Liver (tissue), 9 donors: Measurements from ENCODE around the gene SKAP1. TPM values are rescaled to one million over a fixed set of nuclear protein-coding genes. Genes with fewer than 3 reads are reported as not detected.

Experiments
- DNase-seq: peaks from one replicate; pipeline ENCODE4 v3.0.0-alpha.2; 2017; ENCODE audit warnings: low spot score
- H3K27ac ChIP-seq, 2 donors: one replicate each; pipeline ENCODE4 v1.7.0; 2013; ENCODE audit warnings: inconsistent platforms in 2 of 2, low read length in 2 of 2, control low read depth in 1 of 2, low read depth in 1 of 2, mild to moderate bottlenecking in 1 of 2
- H3K27me3 ChIP-seq, 4 donors: one replicate each; pipeline versions ENCODE4 v1.6.1 to v1.7.0; 2013; ENCODE audit warnings: low read length in 3 of 4, inconsistent platforms in 1 of 4, mild to moderate bottlenecking in 1 of 4, moderate library complexity in 1 of 4; ENCODE audit not compliant: control insufficient read depth in 4 of 4, insufficient read depth in 4 of 4
- H3K36me3 ChIP-seq, 4 donors: one replicate each; pipeline versions ENCODE4 v1.6.1 to v1.7.0; 2013; ENCODE audit warnings: low read length in 3 of 4, mild to moderate bottlenecking in 3 of 4, low read depth in 1 of 4, moderate library complexity in 1 of 4; ENCODE audit not compliant: control insufficient read depth in 4 of 4, insufficient read depth in 3 of 4
- H3K4me1 ChIP-seq, 4 donors: one replicate each; pipeline versions ENCODE4 v1.6.1 to v1.7.0; 2013; ENCODE audit warnings: low read length in 3 of 4, mild to moderate bottlenecking in 3 of 4, moderate library complexity in 1 of 4; ENCODE audit not compliant: control insufficient read depth in 4 of 4, insufficient read depth in 4 of 4
- H3K4me3 ChIP-seq, 3 donors: one replicate each; pipeline versions ENCODE4 v1.6.1 to v1.7.0; 2013; ENCODE audit warnings: low read length in 3 of 3, control low read depth in 1 of 3, low read depth in 1 of 3, mild to moderate bottlenecking in 1 of 3
- H3K9ac ChIP-seq, 2 donors: one replicate each; pipeline ENCODE4 v1.7.0; 2013; ENCODE audit warnings: low read length in 2 of 2, mild to moderate bottlenecking in 2 of 2, moderate library complexity in 2 of 2, control low read depth in 1 of 2, low read depth in 1 of 2
- H3K9me3 ChIP-seq, 4 donors: one replicate each; pipeline versions ENCODE4 v1.6.1 to v1.7.0; 2013; ENCODE audit warnings: low read length in 3 of 4; ENCODE audit not compliant: control insufficient read depth in 4 of 4
- FOXA1 ChIP-seq: IDR thresholded peaks from 2 replicates; pipeline ENCODE4 v1.6.1; 2016; ENCODE audit warnings: antibody characterized with exemption
- FOXA2 ChIP-seq: IDR thresholded peaks from 2 replicates; pipeline ENCODE4 v1.6.1; 2016; ENCODE audit warnings: antibody characterized with exemption
- GABPA ChIP-seq, 2 donors: IDR thresholded peaks in 1 of 2; conservative IDR thresholded peaks in 1 of 2; 2 replicates each; pipeline ENCODE4 v1.6.1; 2016; ENCODE audit warnings: antibody characterized with exemption in 2 of 2, mild to moderate bottlenecking in 1 of 2, moderate library complexity in 1 of 2
- HNF4A ChIP-seq, 2 donors: conservative IDR thresholded peaks; 2 replicates each; pipeline ENCODE4 v1.6.1; 2016; ENCODE audit warnings: antibody characterized with exemption in 2 of 2, mild to moderate bottlenecking in 2 of 2
- HNF4G ChIP-seq: IDR thresholded peaks from 2 replicates; pipeline ENCODE4 v1.6.1; 2016; ENCODE audit warnings: antibody characterized with exemption
- JUND ChIP-seq, 2 donors: IDR thresholded peaks; 2 replicates each; pipeline ENCODE4 v1.6.1; 2016; ENCODE audit warnings: antibody characterized with exemption in 2 of 2
- NR2F2 ChIP-seq: IDR thresholded peaks from 2 replicates; pipeline ENCODE4 v1.6.1; 2016; ENCODE audit warnings: antibody characterized with exemption
- RXRA ChIP-seq, 2 donors: IDR thresholded peaks; 2 replicates each; pipeline ENCODE4 v1.6.1; 2017 to 2018; ENCODE audit warnings: antibody characterized with exemption in 2 of 2, mild to moderate bottlenecking in 1 of 2
- TAF1 ChIP-seq: conservative IDR thresholded peaks from 2 replicates; pipeline ENCODE4 v1.6.1; 2016; ENCODE audit warnings: antibody characterized with exemption, mild to moderate bottlenecking
- YY1 ChIP-seq: IDR thresholded peaks from 2 replicates; pipeline ENCODE4 v1.6.1; 2016; ENCODE audit warnings: antibody characterized with exemption, mild to moderate bottlenecking
- WGBS: extraction: QIAGEN DNeasy Blood & Tissue Kit; methylation state at CpG from one replicate; pipeline ENCODE4 v1.1.7; 2013; 5-methylcytosine and 5-hydroxymethylcytosine counted together
- polyA plus RNA-seq, 2 donors: library from polyadenylated mRNA; stranded (reverse) in 1 of 2; unstranded in 1 of 2; fragments of 200-250 nt in 1 of 2; fragments of >200 nt in 1 of 2; fragmentation: Nextera tagmentation in 1 of 2; extraction: Ambion mirVana in 1 of 2; gene quantifications; one replicate each; pipeline versions ENCODE4 v1.2.1 to v1.2.3, GENCODE V29; 2013 to 2015
- total RNA-seq, 2 donors: library from RNA; depleted of rRNA; stranded (reverse); fragments of >200 nt; gene quantifications; one replicate each; pipeline ENCODE4 v1.2.3, GENCODE V29; 2014
- TF ChIP-seq, protein P1 (sequence below): IDR thresholded peaks from 2 replicates; pipeline ENCODE4 v1.6.1; 2016; ENCODE audit warnings: antibody characterized with exemption
- TF ChIP-seq, protein P2 (sequence below): fragments of 150-350 bp; IDR thresholded peaks from 2 replicates; pipeline ENCODE4 v1.5.1; 2017; ENCODE audit warnings: improper control_type of control experiment, low read depth, low read length; ENCODE audit not compliant: missing input control
- TF ChIP-seq, protein P3 (sequence below): IDR thresholded peaks from 2 replicates; pipeline ENCODE4 v1.6.1; 2016; ENCODE audit warnings: antibody characterized with exemption
- TF ChIP-seq, protein P4 (sequence below): IDR thresholded peaks from 2 replicates; pipeline ENCODE4 v1.6.1; 2016; ENCODE audit warnings: antibody characterized with exemption
- donor health status: healthy.
- donor health status: healthy.
- donor health status: healthy.
- donor health status: healthy.
- donor health status: healthy.

Gene SKAP1
- total and polyA plus RNA-seq, 4 donors, result 2.5 to 20.8 (median 11.3) TPM

DNA sequence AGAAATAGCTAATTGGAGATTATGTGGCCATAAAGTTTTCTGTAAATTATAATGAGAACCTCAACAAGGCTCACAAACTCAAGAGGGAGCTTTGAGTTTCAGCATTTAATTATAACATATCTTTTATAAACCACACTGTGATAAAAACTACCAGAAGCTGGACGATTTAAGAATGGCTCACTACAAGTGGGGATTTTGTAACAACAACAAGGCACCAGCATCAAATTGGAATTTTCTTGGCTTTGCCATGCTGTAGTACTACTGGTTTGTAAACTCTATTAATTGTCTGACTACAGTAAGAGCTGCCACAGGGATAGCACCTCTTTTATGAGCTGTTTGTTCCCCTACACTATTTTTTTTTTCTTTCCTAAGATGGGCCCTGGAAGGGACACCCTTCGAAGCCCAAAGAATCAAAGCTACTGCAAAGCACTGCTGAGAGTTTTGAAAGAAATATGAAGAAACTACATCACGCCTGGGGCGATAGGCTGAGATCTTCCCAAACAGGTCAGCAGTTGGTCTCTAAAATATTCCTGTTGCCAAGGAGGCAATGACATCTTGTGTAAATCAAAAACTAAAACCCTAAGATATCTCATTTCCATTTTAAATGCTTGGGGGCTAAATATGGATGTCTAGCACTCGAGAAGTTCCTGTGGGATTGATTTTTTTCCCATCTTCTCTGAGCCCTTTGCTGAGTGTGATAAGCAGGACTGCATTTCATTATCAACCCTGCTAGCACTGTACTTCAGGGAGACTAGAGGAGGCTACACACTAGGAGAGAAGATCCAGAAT, 40.9 kb downstream of the SKAP1 start:
- no peak for TF ChIP-seq JUND (IDR thresholded peaks at IDR 0.05)
- H3K36me3 ChIP-seq, result no peaks in the 10 kb centered on the region
- no peak overlapping the region for H3K27ac ChIP-seq
- no peaks in the 10 kb centered on the region for H3K9me3 ChIP-seq
- H3K27me3 ChIP-seq, result peaks cover 0 to 5% (median 2%) of the 10 kb centered on the region in 4 donors
- no peak for DNase-seq
- H3K4me3 ChIP-seq, result no peak overlapping the region
- no peaks in the 10 kb centered on the region for H3K4me1 ChIP-seq
- WGBS, result 80% methylated on average over 5 of the region's 5 CpGs
- H3K9ac ChIP-seq, result no peak overlapping the region

DNA sequence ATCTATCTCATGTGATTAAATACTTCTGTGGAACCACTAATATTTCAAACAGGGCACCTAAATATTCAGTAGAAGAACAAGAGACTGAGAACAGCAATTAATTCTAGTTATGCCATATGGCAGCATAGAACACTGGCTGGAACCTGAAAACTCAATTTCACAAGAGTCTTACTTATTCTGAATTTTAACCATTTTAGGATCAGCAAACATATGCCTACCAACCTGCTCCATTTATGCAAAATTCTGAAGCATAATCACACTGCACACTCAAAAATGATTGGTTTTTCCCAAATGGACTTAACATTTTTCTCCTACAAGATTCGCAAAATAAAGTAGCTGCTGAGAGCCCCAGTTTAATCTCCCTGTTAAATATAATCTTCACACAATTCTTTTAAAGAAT, 43.2 kb downstream of the SKAP1 start:
- WGBS, result 87% methylated on average over 1 of the region's 1 CpG

GRCh38 chr17:48385319-48385718, 44.7 kb downstream of the SKAP1 start:
- H3K27me3 ChIP-seq, result peaks cover 0 to 7% (median 2%) of the 10 kb centered on the region in 4 donors
- WGBS, result 59% methylated on average over 1 of the region's 1 CpG
- TF ChIP-seq TAF1 (no peak), NR2F2 (no peak), RXRA (IDR thresholded peaks at IDR 0.05) (no peak), FOXA1 (no peak), JUND (IDR thresholded peaks at IDR 0.05) (no peak), YY1 (no peak), GABPA (IDR thresholded peaks at IDR 0.05 in 1 of 2, conservative IDR thresholded peaks at IDR 0.05 in 1 of 2) (no peak), HNF4G (no peak)
- TF ChIP-seq, protein P1, sequence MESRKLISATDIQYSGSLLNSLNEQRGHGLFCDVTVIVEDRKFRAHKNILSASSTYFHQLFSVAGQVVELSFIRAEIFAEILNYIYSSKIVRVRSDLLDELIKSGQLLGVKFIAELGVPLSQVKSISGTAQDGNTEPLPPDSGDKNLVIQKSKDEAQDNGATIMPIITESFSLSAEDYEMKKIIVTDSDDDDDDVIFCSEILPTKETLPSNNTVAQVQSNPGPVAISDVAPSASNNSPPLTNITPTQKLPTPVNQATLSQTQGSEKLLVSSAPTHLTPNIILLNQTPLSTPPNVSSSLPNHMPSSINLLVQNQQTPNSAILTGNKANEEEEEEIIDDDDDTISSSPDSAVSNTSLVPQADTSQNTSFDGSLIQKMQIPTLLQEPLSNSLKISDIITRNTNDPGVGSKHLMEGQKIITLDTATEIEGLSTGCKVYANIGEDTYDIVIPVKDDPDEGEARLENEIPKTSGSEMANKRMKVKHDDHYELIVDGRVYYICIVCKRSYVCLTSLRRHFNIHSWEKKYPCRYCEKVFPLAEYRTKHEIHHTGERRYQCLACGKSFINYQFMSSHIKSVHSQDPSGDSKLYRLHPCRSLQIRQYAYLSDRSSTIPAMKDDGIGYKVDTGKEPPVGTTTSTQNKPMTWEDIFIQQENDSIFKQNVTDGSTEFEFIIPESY, result no peak
- TF ChIP-seq, protein P2, sequence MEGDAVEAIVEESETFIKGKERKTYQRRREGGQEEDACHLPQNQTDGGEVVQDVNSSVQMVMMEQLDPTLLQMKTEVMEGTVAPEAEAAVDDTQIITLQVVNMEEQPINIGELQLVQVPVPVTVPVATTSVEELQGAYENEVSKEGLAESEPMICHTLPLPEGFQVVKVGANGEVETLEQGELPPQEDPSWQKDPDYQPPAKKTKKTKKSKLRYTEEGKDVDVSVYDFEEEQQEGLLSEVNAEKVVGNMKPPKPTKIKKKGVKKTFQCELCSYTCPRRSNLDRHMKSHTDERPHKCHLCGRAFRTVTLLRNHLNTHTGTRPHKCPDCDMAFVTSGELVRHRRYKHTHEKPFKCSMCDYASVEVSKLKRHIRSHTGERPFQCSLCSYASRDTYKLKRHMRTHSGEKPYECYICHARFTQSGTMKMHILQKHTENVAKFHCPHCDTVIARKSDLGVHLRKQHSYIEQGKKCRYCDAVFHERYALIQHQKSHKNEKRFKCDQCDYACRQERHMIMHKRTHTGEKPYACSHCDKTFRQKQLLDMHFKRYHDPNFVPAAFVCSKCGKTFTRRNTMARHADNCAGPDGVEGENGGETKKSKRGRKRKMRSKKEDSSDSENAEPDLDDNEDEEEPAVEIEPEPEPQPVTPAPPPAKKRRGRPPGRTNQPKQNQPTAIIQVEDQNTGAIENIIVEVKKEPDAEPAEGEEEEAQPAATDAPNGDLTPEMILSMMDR, result no peak

More for the DNA sequence above, 43.2 kb downstream of the SKAP1 start:
- no peaks in the 10 kb centered on the region for H3K4me1 ChIP-seq
- H3K36me3 ChIP-seq, result no peaks in the 10 kb centered on the region
- H3K9ac ChIP-seq, result no peak overlapping the region
- peaks cover 0 to 7% (median 2%) of the 10 kb centered on the region in 4 donors for H3K27me3 ChIP-seq
- H3K27ac ChIP-seq, result no peak overlapping the region
- DNase-seq, result no peak
- H3K9me3 ChIP-seq, result no peaks in the 10 kb centered on the region
- TF ChIP-seq FOXA2, result no peak
- TF ChIP-seq, protein P2, result no peak
- TF ChIP-seq HNF4A (conservative IDR thresholded peaks at IDR 0.05), result no peak
- TF ChIP-seq GABPA (IDR thresholded peaks at IDR 0.05 in 1 of 2, conservative IDR thresholded peaks at IDR 0.05 in 1 of 2), result no peak
- TF ChIP-seq JUND (IDR thresholded peaks at IDR 0.05), result no peak
- TF ChIP-seq HNF4G, result no peak
- no peak for TF ChIP-seq YY1
- TF ChIP-seq, protein P1, result no peak
- TF ChIP-seq, protein P3, sequence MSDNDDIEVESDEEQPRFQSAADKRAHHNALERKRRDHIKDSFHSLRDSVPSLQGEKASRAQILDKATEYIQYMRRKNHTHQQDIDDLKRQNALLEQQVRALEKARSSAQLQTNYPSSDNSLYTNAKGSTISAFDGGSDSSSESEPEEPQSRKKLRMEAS, result no peak
- TF ChIP-seq, protein P4, sequence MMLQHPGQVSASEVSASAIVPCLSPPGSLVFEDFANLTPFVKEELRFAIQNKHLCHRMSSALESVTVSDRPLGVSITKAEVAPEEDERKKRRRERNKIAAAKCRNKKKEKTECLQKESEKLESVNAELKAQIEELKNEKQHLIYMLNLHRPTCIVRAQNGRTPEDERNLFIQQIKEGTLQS, result no peak
- TF ChIP-seq TAF1, result no peak
- H3K4me3 ChIP-seq, result no peak overlapping the region

More at GRCh38 chr17:48385319-48385718, 44.7 kb downstream of the SKAP1 start:
- Histone ChIP-seq H3K36me3 (no peaks in the 10 kb centered on the region), H3K9ac (no peak overlapping the region), H3K4me3 (no peak overlapping the region), H3K27ac (no peak overlapping the region), H3K9me3 (no peaks in the 10 kb centered on the region), H3K4me1 (no peaks in the 10 kb centered on the region)
- DNase-seq, result no peak
